HUES6 (cell line): ENCODE measurements around the gene KANTR.
"Not testable (repeated sequence)": the region's sequence is repeated elsewhere in the genome, so short reads cannot be mapped to it uniquely, and the experiment has no call there.

Experiments used
- H3K27ac ChIP-seq: 2 replicates; pipeline ENCODE4 v1.7.0; 2013; ENCODE audit warnings: low read depth, mild to moderate bottlenecking, low read length, inconsistent platforms
- H3K27me3 ChIP-seq: 2 replicates; pipeline ENCODE4 v1.6.1; 2013; ENCODE audit warnings: low read length; ENCODE audit not compliant: control insufficient read depth, insufficient read depth
- H3K36me3 ChIP-seq: 2 replicates; pipeline ENCODE4 v1.6.1; 2013; ENCODE audit warnings: low read length; ENCODE audit not compliant: control insufficient read depth, insufficient read depth
- H3K4me1 ChIP-seq: 2 replicates; pipeline ENCODE4 v1.6.1; 2013; ENCODE audit warnings: low read length; ENCODE audit not compliant: control insufficient read depth, insufficient read depth
- H3K4me3 ChIP-seq: 2 replicates; pipeline ENCODE4 v1.5.1; 2013; ENCODE audit warnings: low read depth, low read length
- H3K9ac ChIP-seq: one replicate; pipeline ENCODE4 v1.6.1; 2013; ENCODE audit warnings: mild to moderate bottlenecking, low read length
- H3K9me3 ChIP-seq: 2 replicates; pipeline ENCODE4 v1.6.1; 2013; ENCODE audit warnings: low read depth, low read length; ENCODE audit not compliant: control insufficient read depth, insufficient read depth

KANTR gene

DNA sequence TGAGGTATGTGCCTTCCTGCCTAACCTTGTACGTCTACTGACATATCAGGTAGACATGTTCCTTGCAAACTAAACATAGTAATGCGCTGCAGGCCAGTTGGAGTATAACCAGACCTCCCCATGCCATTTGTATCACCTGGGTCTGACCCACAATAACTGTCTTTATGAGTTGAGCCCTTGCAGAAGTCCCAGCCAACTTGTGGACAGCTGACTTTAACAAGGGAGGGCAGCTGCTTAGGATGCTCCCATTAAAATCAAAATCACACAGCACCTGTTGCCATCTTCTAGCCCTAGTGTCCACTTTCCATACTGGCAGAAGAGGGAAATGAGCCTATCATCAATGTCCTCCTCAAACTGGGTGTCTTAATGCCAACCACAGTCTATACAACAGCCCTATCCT lies 41.6 kb downstream of the KANTR start:
- Histone ChIP-seq H3K9ac (no peak overlapping the region), H3K27ac (no peak overlapping the region), H3K27me3 (no peaks in the 10 kb centered on the region), H3K9me3 (no peaks in the 10 kb centered on the region; the same call in 1 of the 2 replicates), H3K36me3 (peaks cover 6% of the 10 kb centered on the region), H3K4me1 (no peaks in the 10 kb centered on the region), H3K4me3 (no peak overlapping the region)

DNA sequence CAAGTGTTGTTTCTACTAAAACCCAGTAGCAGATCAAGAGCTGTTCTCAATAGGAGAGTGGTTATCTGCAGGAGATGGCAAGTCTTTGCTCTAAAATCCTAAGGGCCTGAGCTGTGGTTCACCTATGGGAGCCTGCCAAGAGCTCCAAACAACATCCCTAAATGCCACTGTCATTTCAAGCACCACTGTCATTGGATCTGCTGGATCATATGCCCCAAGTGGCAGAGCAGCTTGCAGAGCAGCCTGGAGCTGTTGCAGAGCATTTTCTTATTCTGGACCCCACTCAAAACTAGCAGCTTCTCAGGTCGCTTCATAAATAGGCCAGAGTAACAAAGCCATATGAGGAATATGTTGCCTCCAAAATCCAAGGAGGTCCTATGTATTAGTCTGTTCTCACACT lies 59.6 kb downstream of the KANTR start:
- H3K9me3 ChIP-seq: peaks cover 42% of the 10 kb centered on the region
- no peaks in the 10 kb centered on the region for H3K27me3 ChIP-seq
- H3K4me1 ChIP-seq: no peaks in the 10 kb centered on the region
- no peak overlapping the region for H3K4me3 ChIP-seq
- H3K36me3 ChIP-seq: no peaks in the 10 kb centered on the region
- H3K9ac ChIP-seq: no peak overlapping the region
- H3K27ac ChIP-seq: no peak overlapping the region

DNA sequence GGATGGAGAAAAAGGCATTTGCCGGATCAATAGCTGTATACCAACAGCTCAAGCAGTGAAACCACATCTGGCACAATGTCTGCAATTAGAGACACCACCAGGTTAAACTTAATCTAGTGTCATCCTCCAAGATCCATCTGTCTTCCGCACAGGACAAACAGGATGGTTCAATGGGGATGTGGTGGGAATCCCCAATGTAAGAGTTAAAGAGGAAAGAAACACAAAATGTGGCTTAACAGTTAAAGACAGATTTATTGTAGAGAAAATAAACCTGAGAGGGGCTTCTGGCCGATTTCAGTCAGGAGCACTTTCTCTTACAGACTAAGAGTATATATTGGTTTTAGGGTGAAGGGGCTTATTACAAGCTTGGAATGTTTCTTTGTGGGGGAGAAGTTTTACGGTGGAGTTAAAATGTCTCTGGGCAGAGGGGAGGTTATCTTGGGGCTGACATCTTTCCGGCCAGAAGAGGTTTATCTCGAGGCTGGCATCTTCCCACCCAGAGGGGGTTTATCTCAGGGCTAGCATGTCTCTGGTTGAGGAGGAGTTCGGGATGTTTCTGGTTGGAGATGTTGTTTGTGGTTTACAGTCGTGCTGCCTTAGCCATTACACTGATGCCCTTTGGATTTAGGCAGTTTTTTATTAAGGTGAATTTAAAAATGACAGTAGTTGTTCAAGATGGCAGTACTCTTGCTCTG lies 61.7 kb downstream of the KANTR start:
- Histone ChIP-seq H3K36me3 (no peaks in the 10 kb centered on the region), H3K9ac (no peak overlapping the region), H3K27me3 (no peaks in the 10 kb centered on the region), H3K4me3 (no peak overlapping the region), H3K4me1 (peaks cover 7% of the 10 kb centered on the region; the same call in 1 of the 2 replicates), H3K9me3 (peaks cover 42% of the 10 kb centered on the region), H3K27ac (no peak overlapping the region)

DNA sequence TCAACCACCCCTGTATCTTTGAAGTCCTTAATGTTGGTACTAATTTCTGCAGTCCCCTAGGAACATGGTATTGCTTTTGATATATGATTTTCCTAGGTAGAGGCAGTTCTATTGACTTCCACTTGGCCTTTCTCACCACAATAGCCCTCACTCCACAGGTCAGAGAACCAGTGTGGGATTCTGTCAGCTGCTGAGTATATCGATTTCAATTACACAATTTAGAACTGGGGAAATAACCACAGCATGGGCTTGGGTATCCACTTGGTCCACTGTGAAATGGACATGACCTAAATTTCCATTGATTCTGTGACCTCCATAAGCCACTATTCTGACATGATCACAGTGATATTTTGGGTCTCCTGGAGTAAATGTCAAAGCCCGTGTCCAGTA lies 62.3 kb downstream of the KANTR start:
- H3K27ac ChIP-seq: no peak overlapping the region
- no peak overlapping the region for H3K9ac ChIP-seq
- H3K27me3 ChIP-seq: no peaks in the 10 kb centered on the region
- H3K4me3 ChIP-seq: no peak overlapping the region
- peaks cover 42% of the 10 kb centered on the region for H3K9me3 ChIP-seq
- peaks cover 7% of the 10 kb centered on the region; the same call in 1 of the 2 replicates for H3K4me1 ChIP-seq
- no peaks in the 10 kb centered on the region for H3K36me3 ChIP-seq

DNA sequence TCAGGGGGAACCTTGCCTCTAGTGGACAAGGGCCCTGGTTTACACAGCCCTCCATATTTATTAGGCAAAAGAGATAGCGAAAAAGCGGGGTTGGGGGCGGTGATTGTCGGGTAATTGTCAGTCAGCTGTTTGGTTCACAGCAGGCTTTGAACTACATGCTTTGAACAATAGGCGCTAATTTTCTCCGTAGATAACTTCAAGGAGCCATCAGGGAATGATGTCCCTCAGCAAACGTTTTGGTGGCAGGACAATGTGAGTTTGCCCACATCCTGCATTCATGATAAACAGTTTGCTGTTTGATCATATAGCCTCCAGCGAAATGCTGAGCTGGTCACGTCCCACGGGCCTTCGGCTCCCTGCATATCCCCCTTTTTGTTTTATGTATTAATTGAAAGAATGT lies 65.2 kb downstream of the KANTR start:
- H3K27ac ChIP-seq: no peak overlapping the region; the same call in 1 of the 2 replicates
- H3K9ac ChIP-seq: no peak overlapping the region
- no peak overlapping the region for H3K4me3 ChIP-seq
- peaks cover 17% of the 10 kb centered on the region for H3K9me3 ChIP-seq
- H3K27me3 ChIP-seq: no peaks in the 10 kb centered on the region
- H3K4me1 ChIP-seq: peaks cover 23% of the 10 kb centered on the region
- no peaks in the 10 kb centered on the region for H3K36me3 ChIP-seq

DNA sequence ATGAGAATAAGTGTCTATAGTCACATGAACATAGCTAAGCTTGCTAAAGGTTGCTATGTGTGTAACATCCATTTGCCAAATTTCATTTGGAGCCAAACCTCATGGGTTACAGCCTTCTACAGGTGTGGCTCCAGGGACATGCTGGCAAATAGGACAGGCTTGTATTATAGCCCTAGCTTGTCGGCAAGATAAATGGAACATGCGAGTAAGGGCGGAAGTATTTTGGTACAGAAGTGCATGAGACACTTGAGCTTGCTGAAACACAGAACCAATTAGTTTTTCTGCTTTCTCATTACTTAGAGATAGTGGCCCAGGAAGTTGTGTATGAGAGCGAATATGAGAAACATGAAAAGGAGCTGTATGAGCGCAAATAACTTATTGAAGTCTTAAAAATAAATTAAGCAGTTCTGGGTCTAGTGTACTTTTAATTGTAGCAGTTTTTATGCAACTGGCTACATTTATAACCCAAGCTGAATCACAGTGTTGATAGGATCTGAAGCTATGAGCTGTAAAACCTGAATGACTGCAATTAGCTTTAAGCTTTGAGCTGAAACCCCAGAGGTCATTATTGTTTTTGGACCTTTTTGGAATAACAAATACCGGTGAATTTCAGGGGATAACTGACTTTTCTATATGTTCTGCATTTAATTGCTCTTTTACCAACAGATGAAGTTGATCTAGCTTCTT lies 66.5 kb downstream of the KANTR start:
- H3K9ac ChIP-seq: no peak overlapping the region
- no peak overlapping the region for H3K4me3 ChIP-seq
- peaks cover 9% of the 10 kb centered on the region for H3K9me3 ChIP-seq
- H3K4me1 ChIP-seq: peaks cover 24% of the 10 kb centered on the region
- no peak overlapping the region for H3K27ac ChIP-seq
- H3K27me3 ChIP-seq: no peaks in the 10 kb centered on the region
- H3K36me3 ChIP-seq: no peaks in the 10 kb centered on the region

DNA sequence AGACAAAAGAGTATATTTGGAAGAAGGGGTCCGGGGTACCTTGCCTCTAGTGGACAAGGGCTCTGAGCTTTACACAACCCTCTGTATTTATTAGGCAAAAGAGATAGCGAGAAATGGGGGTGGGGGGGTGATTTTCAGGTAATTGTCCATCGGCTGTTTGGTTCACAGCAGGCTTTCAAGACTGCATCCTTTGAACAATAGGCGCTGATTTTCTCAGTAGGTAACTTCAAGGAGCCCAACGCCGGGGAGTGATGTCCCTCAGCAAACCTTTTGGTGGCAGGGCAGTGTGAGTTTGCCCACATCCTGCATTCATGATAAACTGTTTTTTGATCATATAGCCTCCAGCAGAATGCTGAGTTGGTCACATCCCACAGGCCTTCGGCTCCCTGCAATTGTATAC lies 69.5 kb downstream of the KANTR start:
- peak overlapping the region; percentile 43; the same call in 1 of the 2 replicates for H3K27ac ChIP-seq
- H3K4me1 ChIP-seq: peaks cover 24% of the 10 kb centered on the region
- H3K9ac ChIP-seq: peak overlapping the region; percentile 74
- H3K36me3 ChIP-seq: no peaks in the 10 kb centered on the region
- peak overlapping the region; percentile 26; the same call in 1 of the 2 replicates for H3K4me3 ChIP-seq
- H3K27me3 ChIP-seq: no peaks in the 10 kb centered on the region
- H3K9me3 ChIP-seq: no peaks in the 10 kb centered on the region

DNA sequence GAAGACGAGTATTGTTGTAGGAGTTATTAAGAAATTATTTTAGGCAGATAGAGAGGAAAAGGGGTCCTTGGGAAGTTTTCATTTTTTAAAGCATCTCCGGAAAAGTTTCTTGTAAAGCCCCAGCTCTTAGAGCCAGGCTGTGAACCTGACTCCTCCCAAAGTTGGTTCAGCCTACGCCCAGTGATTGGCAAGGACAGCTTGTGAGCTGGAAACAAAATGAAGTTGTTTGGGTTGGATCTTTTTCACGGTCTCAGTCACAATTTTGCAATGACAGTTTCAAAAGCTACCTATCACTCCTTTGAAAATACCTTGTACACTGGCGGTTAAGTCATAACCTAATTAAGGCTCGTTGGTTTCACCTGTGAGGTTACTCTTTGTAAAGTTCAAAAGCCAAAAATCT lies 70.6 kb downstream of the KANTR start:
- not testable (repeated sequence) for H3K27ac ChIP-seq, H3K27me3 ChIP-seq, H3K36me3 ChIP-seq

DNA sequence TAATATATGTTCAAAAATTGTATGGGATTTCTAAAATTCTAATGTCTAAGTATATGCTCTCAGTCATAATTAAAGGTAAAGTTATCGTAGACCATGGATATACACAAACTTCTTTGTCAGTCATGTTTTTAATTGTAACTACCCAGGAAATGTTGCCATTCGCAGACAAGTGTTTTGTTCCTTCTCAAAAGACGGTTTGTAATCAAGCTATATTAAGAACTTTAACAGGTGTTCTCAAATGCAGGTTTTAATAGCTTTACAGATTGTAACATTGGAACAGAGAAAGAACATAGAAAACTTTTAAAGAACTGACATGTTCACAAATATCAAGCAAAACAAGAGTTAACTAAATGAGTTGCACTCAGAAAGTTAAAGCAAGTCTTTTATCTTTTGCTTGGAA lies 72.2 kb downstream of the KANTR start:
- Histone ChIP-seq H3K27me3 (no peaks in the 10 kb centered on the region), H3K36me3 (no peaks in the 10 kb centered on the region; the same call in 1 of the 2 replicates), H3K9ac (no peak overlapping the region), H3K4me3 (no peak overlapping the region), H3K27ac (no peak overlapping the region), H3K9me3 (no peaks in the 10 kb centered on the region; the same call in 1 of the 2 replicates), H3K4me1 (peaks cover 17% of the 10 kb centered on the region)

More for the DNA sequence above, 70.6 kb downstream of the KANTR start:
- H3K9ac ChIP-seq, H3K4me3 ChIP-seq, H3K9me3 ChIP-seq: not testable (repeated sequence)
- peaks cover 17% of the 10 kb centered on the region for H3K4me1 ChIP-seq

DNA sequence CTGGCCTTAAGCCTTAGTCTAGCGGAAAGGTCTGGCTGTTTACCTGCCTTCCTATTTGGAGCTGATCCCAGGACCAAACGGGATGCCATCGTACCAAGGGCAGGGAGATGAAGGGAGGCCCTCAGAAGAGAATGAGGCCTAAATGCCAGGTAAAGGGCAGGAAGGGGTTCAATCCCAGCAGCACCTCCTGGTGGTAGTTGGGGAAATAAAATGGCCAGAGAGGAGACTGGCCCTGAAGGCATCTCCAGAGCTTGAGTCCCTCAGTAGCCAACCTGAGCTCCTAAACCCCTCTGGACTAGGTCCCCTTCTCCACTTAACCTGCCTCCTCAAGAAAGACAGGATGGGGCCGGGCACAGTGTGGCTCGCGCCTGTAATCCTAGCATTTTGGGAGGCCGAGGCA lies 77.4 kb downstream of the KANTR start:
- no peaks in the 10 kb centered on the region for H3K27me3 ChIP-seq
- no peaks in the 10 kb centered on the region; the same call in 1 of the 2 replicates for H3K36me3 ChIP-seq
- H3K27ac ChIP-seq: no peak overlapping the region
- H3K4me1 ChIP-seq: no peaks in the 10 kb centered on the region
- no peak overlapping the region for H3K9ac ChIP-seq
- H3K4me3 ChIP-seq: no peak overlapping the region
- peaks cover 7% of the 10 kb centered on the region for H3K9me3 ChIP-seq
